Measurements from ENCODE around the gene SLC25A21. TPM values are rescaled to one million over a fixed set of nuclear protein-coding genes. Genes with fewer than 3 reads are reported as not detected.

The SLC25A21 gene
- total RNA-seq, 4 donors from 2014 or later, result 0.08 to 0.29 TPM; not detected in 2

DNA sequence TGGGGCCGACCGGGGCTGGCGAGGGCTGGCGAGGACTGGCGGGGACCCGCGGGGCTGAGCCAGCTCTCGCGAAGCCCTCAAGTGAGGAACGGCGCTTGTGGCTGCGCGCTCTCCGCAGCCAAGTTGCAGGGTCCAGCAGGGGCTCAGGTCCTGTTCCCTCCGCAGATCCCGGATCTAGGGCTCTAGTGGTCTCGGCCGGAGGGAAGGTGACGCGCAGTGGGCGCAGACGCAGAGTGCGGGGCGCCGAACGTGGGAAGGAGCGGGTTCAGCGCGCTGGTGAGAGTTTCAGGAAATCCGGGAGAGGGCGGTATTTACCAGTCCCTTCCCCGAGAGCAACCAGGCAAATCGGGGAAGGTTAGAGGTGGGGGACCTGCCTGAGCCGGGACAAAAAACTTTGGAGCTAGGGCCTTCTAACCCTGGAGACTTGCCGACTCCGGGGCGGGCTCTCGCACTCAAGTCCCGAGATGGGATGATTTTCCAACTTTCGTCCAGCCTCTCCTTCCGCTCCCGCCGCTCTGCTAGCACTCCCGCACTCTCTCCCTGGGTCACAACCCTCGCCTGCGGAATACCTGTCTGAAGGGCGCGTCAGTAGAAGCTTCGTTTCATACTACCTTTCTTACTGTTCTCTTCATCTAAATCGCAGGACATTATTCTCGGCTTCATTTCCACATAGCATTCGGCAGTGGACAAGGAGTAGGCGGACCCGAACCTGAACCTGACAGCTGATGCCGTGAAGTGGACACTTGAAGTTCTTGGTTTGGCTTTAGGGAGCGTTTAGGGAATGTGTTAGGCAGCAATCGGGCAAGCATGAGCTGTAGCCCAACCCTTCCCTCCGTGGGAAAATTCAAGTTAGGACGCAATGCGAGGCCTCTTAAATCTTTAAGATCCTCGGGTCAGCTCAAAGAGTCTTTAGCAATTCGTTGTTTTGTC is 524.3 kb downstream of the SLC25A21 start:
- peak overlapping the region; percentile 4 for H3K4me3 ChIP-seq (ENCODE audit: low read depth, poor library complexity, severe bottlenecking)
- 4 to 9% methylated on average over 57 to 62 of the region's 62 CpGs for WGBS, 2 donors
- no peak for DNase-seq (ENCODE audit: low spot score in 2 of 2)
- intact Hi-C loops (cut with DNase I; ENCODE audit: low total_unique reads), result no loop called here
- TF ChIP-seq, protein P1, sequence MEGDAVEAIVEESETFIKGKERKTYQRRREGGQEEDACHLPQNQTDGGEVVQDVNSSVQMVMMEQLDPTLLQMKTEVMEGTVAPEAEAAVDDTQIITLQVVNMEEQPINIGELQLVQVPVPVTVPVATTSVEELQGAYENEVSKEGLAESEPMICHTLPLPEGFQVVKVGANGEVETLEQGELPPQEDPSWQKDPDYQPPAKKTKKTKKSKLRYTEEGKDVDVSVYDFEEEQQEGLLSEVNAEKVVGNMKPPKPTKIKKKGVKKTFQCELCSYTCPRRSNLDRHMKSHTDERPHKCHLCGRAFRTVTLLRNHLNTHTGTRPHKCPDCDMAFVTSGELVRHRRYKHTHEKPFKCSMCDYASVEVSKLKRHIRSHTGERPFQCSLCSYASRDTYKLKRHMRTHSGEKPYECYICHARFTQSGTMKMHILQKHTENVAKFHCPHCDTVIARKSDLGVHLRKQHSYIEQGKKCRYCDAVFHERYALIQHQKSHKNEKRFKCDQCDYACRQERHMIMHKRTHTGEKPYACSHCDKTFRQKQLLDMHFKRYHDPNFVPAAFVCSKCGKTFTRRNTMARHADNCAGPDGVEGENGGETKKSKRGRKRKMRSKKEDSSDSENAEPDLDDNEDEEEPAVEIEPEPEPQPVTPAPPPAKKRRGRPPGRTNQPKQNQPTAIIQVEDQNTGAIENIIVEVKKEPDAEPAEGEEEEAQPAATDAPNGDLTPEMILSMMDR (IDR thresholded peaks at IDR 0.05), result no peak
- TF ChIP-seq POLR2A (IDR thresholded peaks at IDR 0.05), result no peak

DNA sequence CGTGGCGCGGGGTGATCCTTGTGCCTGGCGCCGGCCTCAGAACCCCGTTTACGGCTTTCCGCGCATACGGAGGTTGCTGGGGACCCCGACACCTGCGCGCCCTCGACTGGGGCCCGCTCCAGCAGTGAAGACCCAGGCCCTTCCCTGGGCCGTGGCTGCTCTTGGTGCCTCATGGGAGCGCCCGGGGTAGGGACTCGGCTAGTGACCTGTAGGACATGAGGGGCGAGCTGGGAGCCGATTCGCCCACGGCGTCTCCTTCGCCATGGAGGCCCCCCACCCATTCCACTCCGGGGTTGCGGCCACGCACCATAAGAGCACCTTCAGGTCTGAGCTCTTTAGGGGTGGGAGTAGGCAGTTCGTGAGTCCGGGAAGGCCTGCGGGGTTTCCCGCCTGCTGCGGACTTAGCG is 525.0 kb downstream of the SLC25A21 start:
- intact Hi-C loops (cut with DNase I; ENCODE audit: low total_unique reads), result no loop called here
- H3K4me3 ChIP-seq (ENCODE audit: low read depth, poor library complexity, severe bottlenecking), result peak overlapping the region; percentile 4
- 0 to 1% methylated on average over 22 of the region's 34 CpGs for WGBS, 2 donors
- no peak for TF ChIP-seq POLR2A (IDR thresholded peaks at IDR 0.05)
- TF ChIP-seq, protein P1 (IDR thresholded peaks at IDR 0.05), result no peak
- no peak for DNase-seq (ENCODE audit: low spot score in 2 of 2)

DNA sequence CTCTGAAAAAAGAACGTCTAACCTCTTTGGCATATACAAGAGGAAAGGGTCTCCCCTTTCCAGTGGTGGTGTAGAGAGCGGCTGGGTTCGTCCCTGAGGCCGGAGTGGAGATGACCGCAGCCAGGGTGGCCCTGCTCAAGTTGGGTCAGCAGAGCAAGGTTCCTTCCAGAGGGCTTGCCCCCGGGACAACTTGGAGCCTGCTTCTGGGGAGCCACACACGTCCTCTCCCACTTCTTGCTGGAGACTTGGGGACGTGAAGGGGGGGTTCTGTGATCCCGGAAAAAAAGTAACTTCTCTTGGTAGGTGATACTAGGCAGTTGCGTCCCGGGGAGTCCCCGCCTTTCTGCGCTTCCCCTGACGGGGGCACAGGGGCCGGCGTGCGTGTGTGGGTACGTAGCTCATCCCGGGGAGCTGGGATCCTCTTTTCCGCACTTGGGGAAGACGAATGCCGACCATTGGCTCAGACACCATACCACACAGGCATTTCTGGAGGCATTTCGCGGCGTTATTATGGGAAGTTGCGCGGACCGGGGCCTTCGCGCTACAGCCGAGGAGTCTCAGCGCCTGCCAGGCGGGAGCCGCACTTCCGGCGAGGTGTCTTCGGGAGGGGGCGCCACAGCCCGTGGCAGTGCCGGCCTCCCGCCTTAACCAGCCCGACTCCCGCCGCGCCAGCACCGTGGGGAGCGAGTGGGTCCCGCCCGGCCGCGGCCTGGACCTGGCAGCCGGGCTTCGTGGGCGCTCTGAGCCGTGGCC is 525.6 kb downstream of the SLC25A21 start:
- intact Hi-C loops (cut with DNase I; ENCODE audit: low total_unique reads), result no loop called here
- WGBS, 2 donors, result 5 to 11% methylated on average over 41 to 49 of the region's 55 CpGs
- TF ChIP-seq, protein P1 (IDR thresholded peaks at IDR 0.05), result no peak
- no peak for TF ChIP-seq POLR2A (IDR thresholded peaks at IDR 0.05)
- no peak for DNase-seq (ENCODE audit: low spot score in 2 of 2)
- H3K4me3 ChIP-seq (ENCODE audit: low read depth, poor library complexity, severe bottlenecking), result peak overlapping the region; percentile 4

DNA sequence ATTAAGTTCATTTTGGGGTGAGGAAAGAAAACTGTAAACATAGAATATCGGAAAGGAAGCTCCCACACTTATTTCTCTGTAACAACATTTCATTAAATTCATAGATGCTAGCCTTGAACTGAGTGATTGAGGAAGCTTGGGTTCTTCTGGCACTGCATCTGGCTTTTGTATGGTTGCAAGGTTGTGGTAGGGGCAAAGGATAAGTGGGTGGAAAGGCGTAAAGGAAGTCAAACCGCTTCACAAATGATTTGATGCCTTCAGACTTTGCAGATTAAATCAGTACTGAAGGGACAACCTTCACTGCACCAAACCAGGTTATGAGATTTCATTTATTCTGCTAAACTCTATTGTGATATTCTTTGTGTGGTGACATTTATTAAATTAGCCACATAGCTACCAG is 538.8 kb downstream of the SLC25A21 start:
- TF ChIP-seq, protein P1 (IDR thresholded peaks at IDR 0.05), result no peak
- no peak for TF ChIP-seq POLR2A (IDR thresholded peaks at IDR 0.05)
- intact Hi-C loops (cut with DNase I; ENCODE audit: low total_unique reads), result no loop called here
- DNase-seq (ENCODE audit: low spot score in 2 of 2), result no peak
- no peak overlapping the region for H3K4me3 ChIP-seq (ENCODE audit: low read depth, poor library complexity, severe bottlenecking)
- WGBS, 2 donors, result 76 to 88% methylated on average over 3 of the region's 3 CpGs

Small RNA genes within 50 kb of the gene (microRNA-seq; reads per million reads assigned to microRNA genes)
- 0 reads per million in 2 donors for gene MIR4503 (ENCODE audit: borderline number of aligned reads in 1 of 2, borderline replicate concordance in 2 of 2)

Other genes starting within 250 kb of the SLC25A21 start
- 1 to 10 TPM; 3.6 to 6.9 (median 5.9) TPM for gene MIPOL1, start 25.3 kb upstream of the SLC25A21 start, total RNA-seq

Data from lower leg skin (tissue), 4 donors.